ENCODE measurements around the gene CDCP2. TPM values are rescaled to one million over a fixed set of nuclear protein-coding genes. Genes with fewer than 3 reads are reported as not detected.
"Not testable (repeated sequence)": the region's sequence is repeated elsewhere in the genome, so short reads cannot be mapped to it uniquely, and the experiment has no call there.

The CDCP2 gene
- polyA plus RNA-seq, 1 donor: not detected

DNA sequence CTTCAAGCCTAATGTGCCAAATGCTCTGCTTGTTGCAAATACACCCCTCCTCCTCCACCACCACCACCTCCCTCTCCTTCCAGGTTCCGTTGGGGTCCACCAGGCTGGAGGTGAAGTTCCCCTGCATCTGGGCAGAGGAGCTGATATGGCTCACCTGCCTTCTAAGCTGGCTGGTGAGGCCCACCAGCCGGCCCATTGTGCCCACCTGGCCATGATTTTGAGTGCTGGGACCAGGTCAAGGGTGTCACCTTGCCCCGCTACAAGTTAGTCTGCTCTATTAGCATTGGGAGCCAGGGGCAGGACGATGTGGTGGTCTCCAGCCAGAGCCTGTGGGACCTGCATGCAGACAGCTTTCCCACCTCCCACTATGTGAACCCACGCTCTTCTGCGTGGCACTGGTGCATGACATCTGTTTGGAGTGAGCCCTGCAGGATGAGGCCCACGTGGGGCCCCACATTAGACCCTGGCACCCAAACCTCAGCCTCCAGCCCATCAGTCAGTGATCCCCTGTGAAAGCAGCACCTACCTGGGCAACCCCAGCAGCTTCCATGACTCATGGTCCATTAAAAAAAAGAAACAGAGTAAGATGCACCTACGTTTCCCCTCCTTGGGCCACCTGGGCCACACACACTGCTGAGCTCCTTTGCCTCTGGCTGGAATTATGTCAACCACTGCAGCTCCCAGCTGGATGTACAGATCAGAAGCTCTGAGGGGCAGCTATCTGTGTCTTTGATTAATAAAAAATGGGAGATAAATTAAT is 15.6 kb upstream of the CDCP2 start:
- no CpG with 5 or more reads among the region's 8 CpGs for WGBS (ENCODE audit: insufficient coverage, low lambda C conversion rate)
- DNase-seq: no peak
- no peak overlapping the region for H3K27ac ChIP-seq (ENCODE audit: low read length)
- H3K4me3 ChIP-seq (ENCODE audit: low read length): no peak overlapping the region
- H3K9me3 ChIP-seq (ENCODE audit: control insufficient read depth, low read depth, low read length): no peaks in the 10 kb centered on the region
- H3K36me3 ChIP-seq (ENCODE audit: control insufficient read depth, insufficient read depth, low read length): no peaks in the 10 kb centered on the region
- no peaks in the 10 kb centered on the region for H3K27me3 ChIP-seq (ENCODE audit: control insufficient read depth, insufficient read depth, low read length)
- H3K4me1 ChIP-seq (ENCODE audit: control insufficient read depth, insufficient read depth, low read length): peaks cover 18% of the 10 kb centered on the region

DNA sequence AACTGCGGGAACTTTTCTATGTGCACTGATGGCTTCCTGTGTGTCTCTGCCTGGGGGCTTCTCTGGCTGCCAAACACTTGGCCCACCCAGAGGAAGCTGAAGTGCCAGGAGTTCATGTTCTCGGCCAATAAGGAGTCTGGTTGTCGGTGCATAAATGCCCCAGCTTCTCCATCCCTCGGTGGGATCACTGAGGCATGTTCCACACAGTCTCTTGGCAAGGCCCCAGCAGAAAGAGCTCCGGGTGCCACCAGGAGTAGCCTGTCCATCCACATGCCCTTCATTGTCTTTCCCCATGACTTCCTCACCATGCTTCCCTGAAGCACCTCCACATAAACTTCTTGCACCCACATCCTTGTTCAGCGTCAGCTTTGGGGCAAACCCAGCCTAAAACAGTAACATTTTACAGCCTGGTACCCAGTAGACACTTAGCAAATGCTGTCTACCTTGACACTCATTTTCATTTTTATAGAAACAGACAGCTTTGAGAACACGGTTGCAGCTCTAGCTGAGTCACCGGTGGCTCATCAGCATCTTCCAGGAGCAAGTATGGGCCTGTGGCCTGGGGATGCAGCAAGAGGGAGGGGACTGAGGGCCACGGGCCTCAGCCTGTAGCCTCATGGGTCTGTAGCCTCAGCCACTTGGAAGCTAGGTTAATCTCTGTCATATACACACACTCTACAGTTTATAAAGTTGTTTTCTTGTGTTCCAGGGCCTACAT is 14.8 kb upstream of the CDCP2 start:
- WGBS (ENCODE audit: insufficient coverage, low lambda C conversion rate): 100% methylated on average over 1 of the region's 9 CpGs

DNA sequence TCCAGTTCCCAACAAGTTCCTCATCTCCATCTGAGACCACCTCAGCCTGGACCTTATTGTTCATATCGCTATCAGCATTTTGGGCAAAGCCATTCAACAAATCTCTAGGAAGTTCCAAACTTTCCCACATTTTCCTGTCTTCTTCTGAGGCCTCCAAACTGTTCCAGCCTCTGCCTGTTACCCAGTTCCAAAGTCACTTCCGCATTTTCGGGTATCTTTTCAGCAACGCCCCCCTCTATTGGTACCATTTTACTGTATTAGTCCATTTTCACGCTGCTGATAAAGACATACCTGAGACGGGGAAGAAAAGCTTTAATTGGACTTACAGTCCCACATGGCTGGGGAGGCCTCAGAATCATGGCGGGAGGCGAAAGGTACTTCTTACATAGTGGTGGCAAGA is 13.6 kb upstream of the CDCP2 start:
- 93% methylated on average over 3 of the region's 8 CpGs for WGBS (ENCODE audit: insufficient coverage, low lambda C conversion rate)
- H3K4me3 ChIP-seq (ENCODE audit: low read length); DNase-seq; H3K9me3 ChIP-seq (ENCODE audit: control insufficient read depth, low read depth, low read length); H3K27ac ChIP-seq (ENCODE audit: low read length); H3K27me3 ChIP-seq (ENCODE audit: control insufficient read depth, insufficient read depth, low read length); H3K36me3 ChIP-seq (ENCODE audit: control insufficient read depth, insufficient read depth, low read length): not testable (repeated sequence)
- peaks cover 25% of the 10 kb centered on the region for H3K4me1 ChIP-seq (ENCODE audit: control insufficient read depth, insufficient read depth, low read length)

More for the DNA sequence above, 14.8 kb upstream of the CDCP2 start:
- Histone ChIP-seq H3K27me3 (ENCODE audit: control insufficient read depth, insufficient read depth, low read length) (no peaks in the 10 kb centered on the region), H3K27ac (ENCODE audit: low read length) (no peak overlapping the region), H3K9me3 (ENCODE audit: control insufficient read depth, low read depth, low read length) (no peaks in the 10 kb centered on the region), H3K36me3 (ENCODE audit: control insufficient read depth, insufficient read depth, low read length) (no peaks in the 10 kb centered on the region), H3K4me1 (ENCODE audit: control insufficient read depth, insufficient read depth, low read length) (peaks cover 25% of the 10 kb centered on the region), H3K4me3 (ENCODE audit: low read length) (no peak overlapping the region)
- no peak for DNase-seq

DNA sequence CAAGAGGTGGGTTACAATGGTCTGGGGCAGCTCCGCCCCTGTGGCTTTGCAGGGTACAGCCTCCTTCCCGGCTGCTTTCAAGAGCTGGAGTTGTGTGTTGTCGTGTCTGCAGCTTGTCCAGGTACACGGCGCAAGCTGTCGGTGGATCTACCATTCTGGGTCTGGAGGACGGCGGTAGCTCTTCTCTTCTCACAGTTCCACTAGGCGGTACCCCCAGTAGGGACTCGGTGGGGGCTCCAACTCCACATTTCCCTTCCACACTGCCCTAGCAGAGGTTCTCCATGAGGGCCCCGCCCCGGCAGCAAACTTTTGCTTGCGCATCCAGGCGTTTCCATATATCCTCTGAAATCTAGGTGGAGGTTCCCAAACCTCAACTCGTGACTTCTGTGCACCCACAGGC is 12.3 kb upstream of the CDCP2 start:
- H3K9me3 ChIP-seq (ENCODE audit: control insufficient read depth, low read depth, low read length): no peaks in the 10 kb centered on the region
- H3K4me3 ChIP-seq (ENCODE audit: low read length): no peak overlapping the region
- no CpG with 5 or more reads among the region's 15 CpGs for WGBS (ENCODE audit: insufficient coverage, low lambda C conversion rate)
- H3K27me3 ChIP-seq (ENCODE audit: control insufficient read depth, insufficient read depth, low read length): no peaks in the 10 kb centered on the region
- no peak for DNase-seq
- no peaks in the 10 kb centered on the region for H3K36me3 ChIP-seq (ENCODE audit: control insufficient read depth, insufficient read depth, low read length)
- peaks cover 25% of the 10 kb centered on the region for H3K4me1 ChIP-seq (ENCODE audit: control insufficient read depth, insufficient read depth, low read length)
- H3K27ac ChIP-seq (ENCODE audit: low read length): no peak overlapping the region

DNA sequence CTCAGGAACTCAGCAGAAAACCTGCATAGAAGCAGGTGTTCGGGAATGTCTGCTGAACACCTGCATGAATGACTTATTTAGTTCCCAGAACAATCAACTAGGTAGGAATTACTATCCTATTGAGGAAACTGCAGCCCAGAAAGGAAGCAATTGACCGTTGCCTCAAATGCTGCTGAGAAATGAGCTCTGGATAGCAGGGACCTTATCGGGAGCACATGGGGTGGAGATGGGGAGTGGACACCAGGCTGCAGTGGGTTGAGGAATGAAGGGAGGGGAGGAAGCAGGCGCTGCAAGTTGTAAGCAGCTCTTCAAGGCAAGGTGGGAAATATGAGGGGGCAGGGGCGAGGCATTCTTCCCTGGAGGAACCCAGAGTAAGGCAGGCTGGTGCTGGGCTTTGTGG is 10.8 kb upstream of the CDCP2 start:
- Histone ChIP-seq H3K9me3 (ENCODE audit: control insufficient read depth, low read depth, low read length) (no peaks in the 10 kb centered on the region), H3K4me1 (ENCODE audit: control insufficient read depth, insufficient read depth, low read length) (peaks cover 25% of the 10 kb centered on the region), H3K36me3 (ENCODE audit: control insufficient read depth, insufficient read depth, low read length) (no peaks in the 10 kb centered on the region), H3K27me3 (ENCODE audit: control insufficient read depth, insufficient read depth, low read length) (no peaks in the 10 kb centered on the region), H3K27ac (ENCODE audit: low read length) (no peak overlapping the region), H3K4me3 (ENCODE audit: low read length) (no peak overlapping the region)
- DNase-seq: peak in 1 of 2 donors; percentile 59
- no CpG with 5 or more reads among the region's 5 CpGs for WGBS (ENCODE audit: insufficient coverage, low lambda C conversion rate)

DNA sequence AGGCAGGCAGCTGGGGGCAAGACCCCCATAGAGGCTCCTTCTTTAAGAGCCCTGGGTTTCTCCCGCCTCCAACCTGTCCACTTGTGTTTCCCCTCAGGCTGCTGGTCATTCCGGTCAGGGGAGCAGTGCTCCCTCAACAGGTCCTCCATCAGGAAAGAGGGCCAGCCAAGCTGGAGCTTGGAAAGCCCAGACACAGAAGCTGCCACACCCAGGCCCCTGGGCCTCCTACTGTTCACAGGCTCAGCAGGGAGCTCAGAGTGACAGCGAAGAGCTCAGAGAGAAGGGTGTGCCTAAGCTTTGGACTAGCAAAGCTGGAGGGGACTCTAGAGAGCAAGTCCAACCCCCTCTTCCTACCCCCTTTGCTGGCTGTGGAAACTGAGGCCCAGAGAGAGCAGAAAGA is 10.3 kb upstream of the CDCP2 start:
- Histone ChIP-seq H3K4me3 (ENCODE audit: low read length) (no peak overlapping the region), H3K27ac (ENCODE audit: low read length) (no peak overlapping the region), H3K27me3 (ENCODE audit: control insufficient read depth, insufficient read depth, low read length) (no peaks in the 10 kb centered on the region), H3K9me3 (ENCODE audit: control insufficient read depth, low read depth, low read length) (no peaks in the 10 kb centered on the region), H3K36me3 (ENCODE audit: control insufficient read depth, insufficient read depth, low read length) (no peaks in the 10 kb centered on the region), H3K4me1 (ENCODE audit: control insufficient read depth, insufficient read depth, low read length) (peaks cover 25% of the 10 kb centered on the region)
- no CpG with 5 or more reads among the region's 3 CpGs for WGBS (ENCODE audit: insufficient coverage, low lambda C conversion rate)
- peak; percentile 28 to 66 for DNase-seq

DNA sequence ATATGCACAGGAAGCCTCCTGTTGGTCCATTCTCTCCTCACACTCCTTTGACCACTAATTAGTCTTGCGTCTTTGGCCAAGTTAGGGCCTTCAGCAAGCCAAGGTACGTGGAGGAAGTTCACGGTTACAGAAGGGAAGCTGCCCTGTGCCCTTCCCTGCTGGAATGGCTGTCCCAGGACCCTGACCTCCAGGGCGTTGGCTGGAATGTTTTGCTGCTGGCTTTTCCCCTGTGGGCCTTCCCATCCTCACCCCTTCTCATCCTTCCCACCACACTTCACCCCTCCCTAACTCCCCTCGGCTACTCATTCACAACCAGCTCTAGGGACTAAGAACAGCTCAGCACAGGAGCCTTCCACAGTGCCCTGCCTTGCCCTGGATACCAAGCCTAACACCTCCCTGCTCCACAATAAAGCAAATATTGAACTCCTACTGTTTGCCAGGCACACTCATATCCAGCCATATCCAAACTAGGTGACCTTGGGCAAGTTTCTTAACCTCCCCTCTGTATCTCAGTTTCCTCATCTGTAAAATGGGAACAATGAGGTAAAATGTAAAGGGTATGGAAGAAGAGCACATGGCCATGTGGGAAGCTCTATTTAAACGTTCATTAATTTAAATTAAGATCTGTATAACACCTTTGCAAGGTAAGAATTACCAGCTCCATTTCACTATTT is 8.8 kb upstream of the CDCP2 start:
- WGBS (ENCODE audit: insufficient coverage, low lambda C conversion rate): 100% methylated on average over 1 of the region's 6 CpGs
- Histone ChIP-seq H3K4me1 (ENCODE audit: control insufficient read depth, insufficient read depth, low read length) (peaks cover 28% of the 10 kb centered on the region), H3K9me3 (ENCODE audit: control insufficient read depth, low read depth, low read length) (no peaks in the 10 kb centered on the region), H3K36me3 (ENCODE audit: control insufficient read depth, insufficient read depth, low read length) (no peaks in the 10 kb centered on the region), H3K4me3 (ENCODE audit: low read length) (no peak overlapping the region), H3K27ac (ENCODE audit: low read length) (no peak overlapping the region), H3K27me3 (ENCODE audit: control insufficient read depth, insufficient read depth, low read length) (no peaks in the 10 kb centered on the region)
- peak in 1 of 2 donors; percentile 39 for DNase-seq

DNA sequence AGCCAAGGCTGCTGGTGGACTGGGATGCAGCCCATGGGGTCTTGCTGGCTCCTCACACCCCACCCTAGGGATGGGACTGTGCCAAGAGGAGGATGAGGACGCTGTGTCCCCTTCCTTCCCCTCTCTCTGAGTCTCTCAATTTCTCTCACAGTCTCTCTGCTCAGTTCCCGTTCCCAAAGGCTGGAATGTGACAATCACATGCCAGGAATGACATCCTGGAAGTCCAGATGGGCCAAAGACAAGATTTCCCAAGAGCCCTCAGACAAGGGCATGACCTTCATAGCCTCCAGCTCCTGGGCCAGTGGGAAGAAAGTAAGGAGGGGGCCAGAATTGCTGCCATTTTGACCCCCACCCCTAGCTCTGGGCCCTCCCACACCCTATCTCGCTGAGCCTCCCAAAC is 7.6 kb upstream of the CDCP2 start:
- no peaks in the 10 kb centered on the region for H3K27me3 ChIP-seq (ENCODE audit: control insufficient read depth, insufficient read depth, low read length)
- no peak for DNase-seq
- no peak overlapping the region for H3K4me3 ChIP-seq (ENCODE audit: low read length)
- H3K27ac ChIP-seq (ENCODE audit: low read length): no peak overlapping the region
- no CpG with 5 or more reads among the region's 3 CpGs for WGBS (ENCODE audit: insufficient coverage, low lambda C conversion rate)
- H3K9me3 ChIP-seq (ENCODE audit: control insufficient read depth, low read depth, low read length): no peaks in the 10 kb centered on the region
- no peaks in the 10 kb centered on the region for H3K36me3 ChIP-seq (ENCODE audit: control insufficient read depth, insufficient read depth, low read length)
- H3K4me1 ChIP-seq (ENCODE audit: control insufficient read depth, insufficient read depth, low read length): peaks cover 28% of the 10 kb centered on the region

DNA sequence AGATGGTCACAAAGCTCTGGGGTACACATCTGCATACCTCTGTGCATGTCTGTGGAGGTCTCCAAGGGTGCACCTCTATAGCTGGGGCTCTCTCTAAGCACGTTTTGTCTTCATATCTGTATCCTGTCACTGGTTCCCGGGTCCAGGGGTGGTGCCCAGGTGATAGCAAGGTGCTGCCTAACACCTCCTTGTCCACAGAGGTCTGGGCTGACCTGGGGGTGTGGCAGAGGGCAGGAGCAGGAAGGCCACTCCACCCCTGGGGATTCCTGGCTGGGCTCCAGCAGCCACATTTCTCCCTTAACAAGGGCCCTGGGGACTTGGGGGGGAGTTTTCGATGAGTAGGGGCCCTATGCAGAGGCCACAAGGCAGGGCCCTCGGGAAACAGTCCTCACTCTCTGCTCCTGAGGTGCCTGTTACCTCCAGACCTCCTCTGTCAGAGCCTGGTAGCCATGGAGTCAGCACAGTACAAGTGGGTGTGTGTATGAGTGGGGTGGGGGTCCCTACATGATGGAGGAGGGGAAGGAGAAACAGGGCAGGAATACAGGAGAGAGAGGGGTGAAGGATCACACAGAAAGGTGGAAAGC is 7.0 kb upstream of the CDCP2 start:
- no CpG with 5 or more reads among the region's 4 CpGs for WGBS (ENCODE audit: insufficient coverage, low lambda C conversion rate)
- no peaks in the 10 kb centered on the region for H3K36me3 ChIP-seq (ENCODE audit: control insufficient read depth, insufficient read depth, low read length)
- H3K27me3 ChIP-seq (ENCODE audit: control insufficient read depth, insufficient read depth, low read length): no peaks in the 10 kb centered on the region
- no peak overlapping the region for H3K27ac ChIP-seq (ENCODE audit: low read length)
- no peaks in the 10 kb centered on the region for H3K9me3 ChIP-seq (ENCODE audit: control insufficient read depth, low read depth, low read length)
- no peak for DNase-seq
- H3K4me1 ChIP-seq (ENCODE audit: control insufficient read depth, insufficient read depth, low read length): peaks cover 22% of the 10 kb centered on the region
- no peak overlapping the region for H3K4me3 ChIP-seq (ENCODE audit: low read length)

DNA sequence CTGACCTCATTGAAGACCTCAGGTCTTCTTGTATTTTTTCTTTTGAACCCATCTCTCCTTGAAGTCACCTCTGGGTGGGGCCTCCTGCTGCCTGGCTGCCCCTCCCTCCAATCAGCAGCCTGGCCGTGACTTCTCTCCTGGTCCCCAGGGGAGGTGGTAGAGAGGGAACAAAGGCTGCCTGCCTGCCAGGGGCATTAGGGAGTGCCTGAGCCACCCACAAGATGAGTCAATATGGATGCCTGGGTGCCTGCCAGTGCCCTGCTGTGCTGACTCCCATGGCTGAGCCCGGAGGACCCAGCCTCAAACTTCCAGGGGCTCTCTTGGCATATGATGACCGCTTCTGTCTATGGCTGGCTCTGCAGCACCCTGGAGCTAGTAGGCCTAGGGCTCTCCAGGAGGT is 5.3 kb upstream of the CDCP2 start:
- no peak for DNase-seq
- no peak overlapping the region for H3K4me3 ChIP-seq (ENCODE audit: low read length)
- H3K9me3 ChIP-seq (ENCODE audit: control insufficient read depth, low read depth, low read length): no peaks in the 10 kb centered on the region
- WGBS (ENCODE audit: insufficient coverage, low lambda C conversion rate): no CpG with 5 or more reads among the region's 3 CpGs
- H3K27me3 ChIP-seq (ENCODE audit: control insufficient read depth, insufficient read depth, low read length): no peaks in the 10 kb centered on the region
- no peaks in the 10 kb centered on the region for H3K36me3 ChIP-seq (ENCODE audit: control insufficient read depth, insufficient read depth, low read length)
- no peak overlapping the region for H3K27ac ChIP-seq (ENCODE audit: low read length)
- peaks cover 12% of the 10 kb centered on the region for H3K4me1 ChIP-seq (ENCODE audit: control insufficient read depth, insufficient read depth, low read length)
